GM20431 (cell line): ENCODE data around the gene DAPK1.

Experiments used
- in situ Hi-C: fragments of 300-500 bp; cut with MseI, MboI; formaldehyde crosslinking; loops from one replicate; pipeline ENCODE4 v1.15.0; 2020; ENCODE audit warnings: low sequenced_read_pairs; ENCODE audit not compliant: unreplicated experiment

The DAPK1 gene

GRCh38 chr9:87746186-87746585 is 248.5 kb downstream of the DAPK1 start:
- in situ Hi-C loops = no loop called here

GRCh38 chr9:87748881-87749280 is 251.2 kb downstream of the DAPK1 start:
- in situ Hi-C loops = no loop called here

GRCh38 chr9:87749335-87750035 is 251.8 kb downstream of the DAPK1 start:
- in situ Hi-C loops = no loop called here

- in situ Hi-C loops = no loop called here
These were observed 253.1 kb downstream of the DAPK1 start for GRCh38 chr9:87750726-87751125.

GRCh38 chr9:87751423-87751822 is 253.8 kb downstream of the DAPK1 start:
- in situ Hi-C loops = no loop called here

- in situ Hi-C loops = no loop called here
These were observed 254.2 kb downstream of the DAPK1 start for GRCh38 chr9:87751868-87752267.

GRCh38 chr9:87753313-87753712 is 255.6 kb downstream of the DAPK1 start:
- in situ Hi-C loops = no loop called here
